Measurements from ENCODE around the gene C14orf93.
"Not testable (repeated sequence)": the region's sequence is repeated elsewhere in the genome, so short reads cannot be mapped to it uniquely, and the experiment has no call there.

Gene C14orf93

DNA sequence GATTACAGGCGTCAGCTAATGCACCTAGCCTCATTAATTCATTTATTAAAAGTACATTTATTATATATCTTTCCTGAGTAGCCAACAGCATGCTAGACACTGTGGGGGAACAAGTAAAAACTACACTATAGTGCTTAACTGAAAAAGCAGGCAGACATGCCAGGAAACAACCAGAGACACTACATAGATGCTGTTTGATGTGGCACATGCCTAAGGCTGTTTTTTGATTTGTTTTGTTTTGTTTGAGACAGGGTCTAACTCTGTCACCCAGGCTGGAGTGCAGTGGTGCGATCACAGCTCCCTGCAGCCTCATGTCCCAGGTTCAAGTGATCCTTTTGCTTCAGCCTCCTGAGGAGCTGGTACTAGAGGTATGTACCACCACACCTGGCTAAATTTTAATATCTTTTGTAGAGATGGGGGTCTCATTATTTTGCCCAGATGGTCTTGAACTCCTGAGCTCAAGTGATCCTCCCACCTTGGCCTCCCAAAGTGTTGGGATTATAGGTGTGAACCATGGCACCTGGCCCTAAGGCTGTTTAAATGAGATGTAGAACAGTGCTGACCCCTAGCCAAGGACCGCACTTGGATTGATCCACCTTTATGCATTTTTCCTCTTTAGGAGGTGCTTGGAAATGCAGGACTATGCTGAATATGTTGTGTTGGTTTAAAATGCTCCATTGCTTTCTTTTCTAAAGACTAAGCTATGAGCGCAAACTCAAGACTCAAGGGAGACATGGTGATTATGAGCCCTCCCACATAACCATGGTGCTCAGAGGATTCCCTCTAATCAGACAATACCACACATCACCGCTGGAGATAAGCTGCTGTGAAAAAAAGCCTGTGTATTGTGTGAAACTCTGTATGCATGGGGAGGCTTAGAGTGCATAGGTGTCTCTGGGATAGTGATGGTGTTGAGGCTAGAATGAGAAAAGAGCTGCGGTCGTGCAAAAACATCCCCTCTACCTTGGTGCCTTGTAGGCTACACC is 10.5 kb upstream of the C14orf93 start:
- no peak for DNase-seq

DNA sequence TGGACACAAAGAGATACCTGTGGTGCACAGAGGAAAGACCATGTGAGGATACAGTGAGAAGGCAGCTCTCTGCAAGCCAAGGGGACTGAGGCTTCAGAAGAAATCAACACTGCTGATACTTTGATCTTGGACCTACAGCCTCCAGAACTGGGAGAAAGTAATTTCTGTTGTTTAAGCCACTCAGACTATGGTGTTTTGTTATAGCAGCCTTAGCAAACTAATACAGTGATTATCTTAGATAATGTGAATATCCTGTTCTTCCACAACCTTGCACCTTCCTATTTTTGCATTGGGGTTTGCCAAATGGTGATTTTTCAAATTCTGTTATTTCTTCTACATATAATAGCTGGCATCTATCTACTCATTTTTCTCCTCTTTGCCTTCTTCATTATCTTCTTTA is 8.2 kb upstream of the C14orf93 start:
- DNase-seq: no peak

DNA sequence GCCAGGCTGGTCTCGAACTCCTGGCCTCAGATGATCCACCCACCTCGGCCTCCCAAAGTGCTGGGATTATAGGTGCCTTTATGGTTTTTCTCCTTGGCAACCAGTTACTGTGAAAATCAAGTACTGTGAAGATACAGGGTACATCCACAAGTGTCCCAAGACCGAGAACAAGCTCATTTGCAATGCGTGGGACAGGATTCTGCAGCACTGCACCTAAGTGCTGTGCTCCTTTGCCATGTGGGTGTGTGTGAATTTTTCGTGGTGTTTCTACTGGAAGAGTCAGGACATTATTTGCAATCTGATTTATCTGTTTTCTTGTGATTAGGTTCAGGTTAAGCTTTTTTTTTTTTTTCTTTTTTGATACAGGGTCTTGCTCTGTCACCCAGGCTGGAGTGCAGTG is 7.1 kb upstream of the C14orf93 start:
- no peak for DNase-seq

DNA sequence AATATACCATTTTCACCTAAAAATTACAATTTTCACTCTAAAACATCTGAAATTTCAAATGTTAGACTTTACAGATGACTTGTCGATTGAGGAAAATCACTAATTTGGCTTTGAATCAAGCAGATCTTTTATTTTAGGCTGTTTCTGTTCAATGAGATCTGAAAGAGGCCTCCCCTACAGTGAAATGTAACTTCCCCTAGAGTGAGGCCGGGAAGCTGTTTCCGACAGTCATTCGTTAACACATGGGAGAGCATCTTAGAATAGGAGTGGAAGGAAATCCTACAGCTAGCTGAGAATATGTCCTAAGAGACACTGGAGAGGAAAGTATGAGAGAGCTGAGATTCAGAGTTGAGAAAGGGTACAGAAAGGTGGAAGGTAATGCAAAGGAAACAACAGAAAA is 5.7 kb upstream of the C14orf93 start:
- no peak for DNase-seq

DNA sequence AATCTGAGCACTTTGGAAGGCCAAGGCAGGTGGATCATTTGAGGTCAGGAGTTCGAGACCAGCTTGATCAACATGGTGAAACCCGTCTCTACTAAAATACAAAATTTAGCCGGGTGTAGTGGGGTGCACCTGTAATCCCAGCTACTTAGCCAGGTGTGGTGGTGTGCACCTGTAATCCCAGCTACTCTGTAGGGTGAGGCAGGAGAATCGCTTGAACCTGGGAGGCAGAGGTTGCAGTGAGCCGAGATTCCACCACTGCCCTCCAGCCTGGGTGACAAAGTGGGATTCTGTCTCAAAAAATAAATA is 3.8 kb upstream of the C14orf93 start:
- not testable (repeated sequence) for DNase-seq

DNA sequence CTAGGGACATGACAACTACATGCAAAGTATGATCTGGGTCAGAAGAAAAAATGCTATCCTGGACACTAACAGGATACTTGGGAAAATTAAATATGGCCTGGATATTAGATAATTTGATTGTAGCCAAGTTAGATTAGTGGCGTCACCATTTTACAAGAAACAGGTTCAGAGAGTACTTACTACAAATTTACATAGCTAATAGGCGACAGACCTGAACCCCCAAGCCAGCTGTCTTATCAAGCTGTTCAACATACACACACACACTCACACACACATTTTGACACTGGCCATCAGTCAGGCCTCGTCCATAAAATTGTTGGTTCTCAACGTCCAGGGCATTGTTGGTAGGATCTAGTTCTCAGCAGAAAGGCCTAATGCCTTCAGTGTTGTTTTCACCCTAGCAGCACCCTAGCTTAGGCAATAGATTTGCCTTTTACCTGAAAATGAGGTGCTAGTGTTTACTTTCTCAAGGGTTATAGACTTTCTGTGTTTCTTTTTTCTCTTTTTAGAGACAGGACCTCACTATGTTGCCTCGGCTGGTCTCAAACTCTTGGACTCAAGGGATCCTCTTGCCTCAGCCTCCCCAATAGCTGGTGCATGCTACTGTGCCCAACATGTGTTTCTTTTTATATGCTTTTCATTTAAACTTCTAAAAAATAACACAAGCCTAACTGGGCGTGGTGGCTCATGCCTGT is 3.3 kb upstream of the C14orf93 start:
- DNase-seq: no peak

DNA sequence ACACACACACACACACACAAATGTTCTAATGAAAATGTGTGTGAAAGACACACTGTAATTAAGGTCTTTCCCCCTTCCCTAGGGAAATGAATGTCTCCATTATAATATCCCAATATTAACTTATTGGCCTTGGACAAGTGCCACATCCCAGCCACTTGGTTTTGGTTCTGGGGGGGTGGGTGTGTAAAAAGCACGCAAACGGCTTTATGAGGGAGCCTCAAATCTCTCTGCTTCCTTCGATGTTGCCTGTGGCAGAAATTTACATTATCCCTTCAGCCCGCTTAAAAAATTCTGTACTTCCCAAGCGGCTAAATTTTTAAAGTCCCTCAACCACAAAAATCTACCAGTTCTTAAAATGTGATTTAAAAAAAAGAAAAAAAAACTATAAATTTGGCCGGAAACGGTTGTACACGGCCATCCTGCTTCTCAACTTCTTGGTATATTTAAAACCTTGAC is 432 bp downstream of the C14orf93 start:
- no peak for DNase-seq

DNA sequence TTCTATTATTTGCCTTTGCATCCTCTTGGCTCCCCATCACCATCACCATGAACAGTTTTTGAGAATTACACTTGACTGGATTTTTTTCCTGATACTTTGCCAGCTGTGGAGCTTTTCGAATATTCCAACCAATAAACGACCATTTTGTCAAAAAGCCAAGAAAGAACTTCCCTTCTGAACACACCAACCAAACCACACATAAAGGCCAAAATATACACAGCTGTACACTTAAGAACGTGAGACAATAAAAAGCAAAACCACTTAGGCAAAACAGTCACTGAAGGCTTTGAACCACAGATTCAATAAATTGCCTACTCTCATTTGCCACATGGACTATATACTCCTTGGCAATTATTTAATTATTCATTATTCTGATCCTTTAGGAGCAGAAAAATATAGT is 1.1 kb downstream of the C14orf93 start:
- no peak for DNase-seq

DNA sequence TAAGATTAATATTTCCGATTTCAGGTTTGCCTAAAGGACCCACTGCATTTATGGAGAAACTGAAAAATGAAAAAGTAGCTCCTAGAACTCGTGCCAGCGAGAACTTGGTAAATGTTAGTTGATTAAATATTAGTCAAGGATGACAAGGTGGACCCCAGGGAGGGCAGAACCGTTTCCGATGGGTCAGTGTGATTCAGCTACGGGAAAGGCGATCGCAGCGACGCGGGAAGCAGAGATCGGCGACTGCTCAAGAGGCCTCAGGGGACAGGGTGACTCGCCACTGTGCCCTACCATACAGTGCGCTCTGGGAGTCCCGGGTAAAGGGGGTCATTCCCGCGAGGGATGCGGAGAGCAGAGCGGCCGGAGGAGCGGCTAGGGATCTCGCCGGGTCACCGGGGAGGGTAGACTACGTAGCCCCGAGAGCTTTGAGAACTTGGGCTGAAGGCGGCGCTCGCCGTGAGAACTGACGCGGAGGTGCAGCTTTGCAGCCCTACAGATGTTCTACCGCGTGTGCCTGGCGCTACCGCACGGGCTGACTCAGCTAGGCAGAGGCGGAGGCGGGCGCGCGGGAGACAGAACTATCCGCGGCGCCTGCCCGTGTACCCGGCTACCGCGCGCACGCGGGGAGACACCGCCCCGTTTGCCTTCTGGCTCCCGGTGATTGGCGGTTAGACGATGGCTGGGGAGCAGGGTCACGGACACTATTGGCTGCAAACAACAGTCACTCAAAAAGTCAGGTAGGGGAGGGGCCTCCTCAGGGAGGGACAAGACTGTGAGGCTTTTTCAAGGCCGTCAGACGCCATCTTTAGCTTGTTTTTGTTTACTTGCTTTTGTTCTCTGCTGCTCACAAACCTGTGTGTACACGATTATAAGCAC is 3.2 kb downstream of the C14orf93 start:
- peak; percentile 49 to 99 (median 95) for DNase-seq

DNA sequence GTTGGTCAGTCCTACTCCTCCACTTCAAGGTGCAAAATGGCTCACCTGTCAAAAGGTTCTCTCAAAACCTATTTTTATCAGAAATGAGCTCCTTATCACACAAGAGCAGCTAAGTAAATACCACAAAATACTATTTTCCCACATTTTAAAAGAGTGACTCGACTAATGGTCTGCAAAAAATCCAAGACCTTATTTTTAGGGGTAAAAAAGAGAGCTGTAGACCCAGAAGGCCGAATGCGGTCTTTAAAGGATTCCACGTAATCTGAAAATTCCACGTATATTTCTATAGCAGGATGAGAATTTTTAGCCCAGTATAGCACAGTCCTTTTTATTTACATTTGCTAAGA is 3.8 kb downstream of the C14orf93 start:
- no peak for DNase-seq

DNA sequence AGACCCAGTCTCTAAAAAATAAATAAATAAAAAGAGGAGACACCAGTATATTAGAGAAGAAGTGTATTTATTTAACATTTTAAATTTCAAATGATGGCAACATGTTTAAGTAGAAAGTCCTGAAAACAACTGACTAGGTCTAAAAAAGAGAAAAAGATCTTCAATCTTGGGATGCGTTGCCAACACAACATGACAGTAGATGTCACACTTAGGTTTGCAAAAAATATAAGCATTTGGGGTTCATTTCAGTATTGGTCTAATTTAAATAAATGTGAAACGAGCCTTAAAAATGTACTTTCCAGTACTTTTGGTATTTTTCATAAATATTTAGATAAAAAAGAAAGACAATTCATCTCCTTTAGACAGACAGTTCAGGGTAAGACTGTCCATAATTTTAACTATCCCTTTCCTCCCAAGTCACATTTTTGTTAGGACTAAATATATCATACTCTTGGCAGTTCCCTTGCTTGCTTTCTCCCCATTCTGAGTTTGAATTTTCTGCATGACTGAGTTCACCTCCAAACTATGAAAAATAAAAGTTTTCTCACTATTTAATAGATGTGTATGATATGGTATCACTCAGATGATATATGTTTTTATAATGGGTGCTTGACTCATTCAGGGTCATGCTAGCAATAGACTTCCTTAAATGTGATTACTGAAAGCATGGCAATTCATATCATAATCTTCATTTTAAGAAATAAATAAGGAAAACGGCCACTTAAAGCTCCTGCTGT is 4.3 kb downstream of the C14orf93 start:
- no peak for DNase-seq

DNA sequence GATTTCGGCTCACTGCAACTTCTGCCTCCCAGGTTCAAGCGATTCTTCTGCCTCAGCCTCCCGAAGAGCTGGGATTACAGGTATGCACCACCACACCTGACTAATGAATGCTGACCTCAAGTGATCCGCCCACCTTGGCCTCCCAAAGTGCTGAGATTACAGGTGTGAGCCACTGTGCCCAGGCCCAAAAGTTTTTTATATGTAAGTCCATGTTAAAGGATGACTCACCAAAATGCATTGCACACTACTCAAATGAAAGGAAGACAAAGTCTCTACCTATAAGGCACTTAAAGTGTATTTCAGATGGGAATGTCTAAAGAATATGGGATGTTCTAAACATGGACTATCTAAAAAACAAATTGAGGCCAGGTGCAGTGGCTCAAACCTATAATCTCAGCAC is 5.7 kb downstream of the C14orf93 start:
- not testable (repeated sequence) for DNase-seq

DNA sequence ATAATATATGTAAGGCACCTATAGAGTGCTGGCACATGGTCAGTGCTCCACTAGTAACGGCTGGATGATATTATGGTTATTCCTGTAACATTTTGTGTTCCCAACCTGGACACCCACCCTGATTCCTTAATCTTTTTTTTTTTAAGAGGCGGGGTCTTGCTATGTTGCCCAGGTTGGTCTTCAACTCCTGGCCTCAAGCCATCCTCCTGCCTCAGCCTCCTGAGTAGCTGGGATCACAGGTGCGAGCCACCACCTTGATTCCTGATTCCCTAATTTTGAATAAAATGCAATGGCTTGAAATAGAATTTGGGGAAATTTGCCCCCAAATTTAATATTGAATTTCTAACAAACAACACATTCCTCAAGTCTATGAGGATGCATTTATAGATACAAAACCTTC is 7.4 kb downstream of the C14orf93 start:
- DNase-seq: no peak

DNA sequence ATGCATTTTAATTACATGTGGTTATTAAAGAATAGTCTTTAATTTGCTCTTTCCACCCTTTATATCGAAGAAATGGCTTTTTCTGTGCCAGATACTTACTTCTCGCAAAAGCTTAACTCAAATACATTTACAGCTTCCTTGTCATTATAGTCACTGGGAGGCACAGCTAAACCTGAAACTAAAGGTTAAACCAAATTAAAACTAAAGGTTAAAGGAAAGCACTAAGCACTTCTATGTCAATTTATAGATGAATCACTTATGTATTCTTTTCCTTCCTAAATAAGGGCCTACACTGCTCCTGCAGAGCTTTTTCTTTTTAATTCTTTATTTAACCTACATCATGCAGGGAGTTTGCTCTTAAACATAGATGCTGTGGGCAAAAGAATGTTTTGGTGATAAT is 9.1 kb downstream of the C14orf93 start:
- DNase-seq: no peak

DNA sequence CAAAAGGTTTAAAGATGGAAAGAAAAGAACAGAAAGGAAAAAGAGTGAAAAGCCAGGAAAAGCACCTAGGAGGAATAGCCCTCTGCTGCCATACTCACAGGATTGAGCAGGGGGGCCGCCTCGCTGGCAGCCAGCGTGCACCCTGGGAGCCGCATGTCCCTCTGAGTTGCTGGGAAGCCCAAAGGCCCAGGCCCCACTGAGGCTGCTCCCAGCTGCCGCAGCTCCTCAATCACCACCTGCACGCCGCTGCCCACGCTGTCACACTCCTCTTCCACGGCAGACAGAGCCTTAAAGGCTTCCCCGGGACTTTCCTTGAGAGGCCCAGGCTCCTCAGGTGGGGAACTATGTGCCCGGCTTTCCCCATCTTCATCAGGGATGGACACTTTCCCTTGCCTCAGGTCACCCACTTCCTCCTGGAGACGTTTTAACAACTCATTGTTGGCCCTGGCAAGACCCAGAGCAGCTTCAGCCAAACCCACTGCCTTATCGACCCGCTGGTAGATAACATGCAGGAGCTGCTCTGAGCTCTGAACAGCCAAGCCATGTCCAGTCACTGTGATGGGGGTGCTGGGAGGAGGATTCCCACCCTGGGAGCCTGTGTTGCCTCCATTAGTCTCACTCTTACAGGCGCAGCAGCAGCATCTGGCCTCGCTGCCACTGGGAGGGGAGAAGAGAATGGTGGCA is 11.5 kb downstream of the C14orf93 start:
- no peak for DNase-seq

DNA sequence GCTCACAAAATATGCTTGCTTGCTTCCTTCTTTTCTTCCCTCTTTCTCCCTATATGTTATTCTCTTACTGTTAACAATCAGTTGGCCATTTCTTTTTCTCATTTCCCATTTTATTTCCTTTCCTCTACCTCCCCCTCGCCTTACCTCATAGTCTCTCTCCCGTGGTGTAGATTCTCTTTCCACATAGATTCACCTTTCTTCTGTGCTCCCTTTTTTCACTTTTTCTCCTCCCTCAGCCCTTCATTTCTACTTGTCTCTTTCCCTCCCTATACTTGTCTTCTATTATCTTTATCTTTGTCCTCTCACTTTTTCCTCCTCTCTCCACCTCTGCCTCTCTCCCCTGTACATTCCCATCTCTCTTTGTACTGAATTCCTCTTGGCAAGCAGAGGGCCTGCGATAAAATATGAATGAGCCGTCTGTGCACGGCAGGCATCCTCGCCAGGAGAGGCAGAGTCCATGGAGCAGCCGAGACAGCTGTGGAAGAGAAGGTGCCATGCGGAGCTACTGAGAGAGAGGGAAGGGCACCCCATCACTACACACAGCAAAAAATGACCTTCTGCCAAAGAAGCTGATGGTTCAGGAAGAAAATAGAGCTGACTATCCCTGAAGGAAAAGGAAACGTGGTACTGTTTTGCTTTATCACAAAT is 12.1 kb downstream of the C14orf93 start:
- DNase-seq: no peak

DNA sequence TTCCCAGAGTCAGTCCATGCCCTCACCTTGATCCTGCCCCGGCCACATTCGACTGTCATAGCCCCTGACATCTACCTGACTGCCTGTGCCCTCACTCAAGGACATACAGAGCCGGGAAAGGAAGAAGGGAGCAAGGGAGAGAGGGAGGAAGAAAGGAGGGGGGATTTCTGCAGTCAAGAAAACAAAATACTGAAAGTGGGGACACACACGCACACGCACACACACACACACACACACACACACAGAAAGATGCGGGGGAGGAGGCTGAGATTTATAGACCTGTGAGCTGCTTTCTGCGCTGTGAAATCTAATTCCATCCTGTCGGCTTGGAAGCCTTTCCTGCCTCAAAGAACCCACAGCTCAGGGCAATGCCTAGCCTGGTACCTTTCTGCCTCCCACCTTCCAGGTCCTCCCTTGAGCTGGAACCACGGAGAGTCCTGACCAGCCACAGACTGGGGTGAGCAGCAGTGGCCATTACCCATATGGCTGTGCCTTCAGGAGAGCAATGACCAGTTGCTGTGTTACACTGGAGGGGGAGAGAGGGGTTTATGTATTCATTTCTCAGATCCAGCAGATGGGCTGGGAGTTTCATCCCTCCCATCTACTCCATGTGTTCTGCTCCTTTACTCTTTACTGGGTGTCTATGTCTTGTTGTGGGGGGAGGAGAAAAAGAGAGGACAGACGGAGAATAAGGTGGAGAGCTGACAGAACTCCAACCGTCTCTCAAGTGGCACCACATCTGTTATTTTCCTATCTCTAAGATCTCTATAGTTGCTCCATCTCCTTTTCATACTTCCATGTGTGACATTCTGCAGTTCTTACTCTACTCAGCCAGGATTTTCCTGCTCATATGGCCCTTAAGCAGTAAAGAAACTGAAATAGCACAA is 12.9 kb downstream of the C14orf93 start:
- DNase-seq: no peak

DNA sequence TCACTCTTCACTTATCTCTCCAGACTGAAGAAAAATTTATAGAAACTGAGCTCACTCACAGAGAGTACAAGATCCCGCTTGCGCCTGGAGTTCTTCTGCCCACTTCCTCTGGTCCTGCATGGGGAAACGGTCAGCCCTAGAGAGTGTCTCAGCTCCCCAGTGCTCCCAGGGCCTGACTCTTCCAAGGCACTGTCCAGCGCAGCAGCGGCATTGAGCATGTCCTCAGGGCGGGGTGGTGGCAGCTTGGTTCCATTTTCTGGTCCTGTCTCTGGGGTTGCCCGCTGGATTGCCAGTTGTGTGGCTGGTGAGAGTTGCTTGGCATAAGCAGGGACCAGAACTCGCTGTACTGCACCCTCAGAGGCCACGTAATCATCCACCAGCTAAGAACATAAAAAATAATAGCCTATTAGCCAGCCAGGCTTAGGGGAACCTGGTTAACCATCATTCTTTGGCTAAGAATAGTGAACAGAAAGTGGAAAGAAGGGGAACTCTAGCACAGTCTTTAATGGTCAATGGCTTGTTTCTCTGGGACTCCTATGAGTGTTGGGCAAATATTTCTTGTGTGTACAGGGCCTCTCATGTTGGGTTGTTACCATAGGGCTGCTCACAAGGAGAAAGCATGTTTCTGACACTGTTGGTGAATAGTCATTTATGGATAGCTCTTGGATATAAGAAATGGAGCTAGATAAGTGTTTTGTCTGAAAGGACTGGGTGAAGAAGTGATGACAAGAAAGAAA is 13.9 kb downstream of the C14orf93 start:
- no peak for DNase-seq

DNA sequence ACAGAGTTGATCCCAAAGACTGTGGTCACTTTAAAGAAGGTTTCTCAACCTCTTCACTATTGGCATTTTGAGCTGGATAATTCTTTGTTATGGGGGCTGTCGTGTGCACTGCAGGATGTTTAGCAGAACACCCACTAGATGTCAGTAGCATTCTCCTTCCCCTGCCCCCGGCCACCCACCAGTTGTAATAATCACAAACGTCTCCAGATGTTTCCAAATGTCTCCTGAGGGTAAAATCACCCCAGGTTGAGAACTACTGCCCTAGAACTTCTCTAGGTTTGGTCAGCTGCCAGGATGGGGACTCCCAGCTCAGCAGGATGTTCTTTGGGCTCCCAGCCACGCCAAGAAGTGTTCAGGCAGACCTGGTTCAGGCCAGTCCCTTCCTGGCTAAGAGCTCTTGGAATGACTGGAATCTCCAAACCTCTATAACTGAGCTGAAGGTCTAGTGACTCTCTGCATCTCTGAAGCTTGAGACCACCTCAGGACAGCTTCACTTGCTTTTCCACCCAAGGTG is 15.1 kb downstream of the C14orf93 start:
- DNase-seq: no peak

All from C1 segment of cervical spinal cord (tissue), 14 donors.